Measurements from ENCODE around the gene MSN.

MSN gene

DNA sequence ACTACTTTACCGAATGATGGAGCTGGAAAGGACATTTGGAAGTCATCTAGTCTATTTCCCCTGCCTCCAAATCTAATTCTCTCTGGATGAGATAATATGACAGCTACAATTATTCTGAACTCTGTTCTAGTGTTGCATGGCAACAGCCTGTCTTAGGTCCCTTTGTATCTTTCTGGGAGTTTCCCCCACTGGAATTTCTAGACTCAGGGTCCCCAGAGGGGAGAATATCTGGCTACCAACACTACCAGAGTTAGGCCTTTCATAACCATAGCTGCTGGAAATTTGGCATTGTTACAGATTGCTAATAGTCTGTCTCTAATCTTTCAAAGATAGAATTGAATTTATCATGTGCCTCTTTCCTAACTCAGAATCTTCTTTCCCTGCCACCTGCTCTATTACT is 4.5 kb downstream of the MSN start:
- H3K4me3 ChIP-seq (ENCODE audit: low read length): no peak overlapping the region
- H3K9me3 ChIP-seq (replicated peaks; ENCODE audit: insufficient read depth, low read length): no peaks in the 10 kb centered on the region
- H3K9me2 ChIP-seq (replicated peaks; ENCODE audit: insufficient read depth, low read length): no peaks in the 10 kb centered on the region
- peaks cover 8% of the 10 kb centered on the region; the same call in 1 of the 2 replicates for H4K20me1 ChIP-seq (ENCODE audit: insufficient read depth, low read length)
- H3F3A ChIP-seq (ENCODE audit: insufficient read depth, low read length): peaks cover 10% of the 10 kb centered on the region; the same call in 1 of the 2 replicates
- peak overlapping the region; percentile 43; the same call in 1 of the 2 replicates for H3K4me2 ChIP-seq (ENCODE audit: low read depth, low read length)
- peaks cover 93% of the 10 kb centered on the region for H3K79me2 ChIP-seq (ENCODE audit: low read length)
- no peaks in the 10 kb centered on the region; the same call in 1 of the 2 replicates for H3K36me3 ChIP-seq (replicated peaks; ENCODE audit: insufficient read depth, low read length)
- H3K9ac ChIP-seq (ENCODE audit: low read length): no peak overlapping the region
- no peak for TF ChIP-seq EZH2 (optimal IDR thresholded peaks at IDR 0.05; ENCODE audit: low read depth, low read length)
- TF ChIP-seq, protein P1, sequence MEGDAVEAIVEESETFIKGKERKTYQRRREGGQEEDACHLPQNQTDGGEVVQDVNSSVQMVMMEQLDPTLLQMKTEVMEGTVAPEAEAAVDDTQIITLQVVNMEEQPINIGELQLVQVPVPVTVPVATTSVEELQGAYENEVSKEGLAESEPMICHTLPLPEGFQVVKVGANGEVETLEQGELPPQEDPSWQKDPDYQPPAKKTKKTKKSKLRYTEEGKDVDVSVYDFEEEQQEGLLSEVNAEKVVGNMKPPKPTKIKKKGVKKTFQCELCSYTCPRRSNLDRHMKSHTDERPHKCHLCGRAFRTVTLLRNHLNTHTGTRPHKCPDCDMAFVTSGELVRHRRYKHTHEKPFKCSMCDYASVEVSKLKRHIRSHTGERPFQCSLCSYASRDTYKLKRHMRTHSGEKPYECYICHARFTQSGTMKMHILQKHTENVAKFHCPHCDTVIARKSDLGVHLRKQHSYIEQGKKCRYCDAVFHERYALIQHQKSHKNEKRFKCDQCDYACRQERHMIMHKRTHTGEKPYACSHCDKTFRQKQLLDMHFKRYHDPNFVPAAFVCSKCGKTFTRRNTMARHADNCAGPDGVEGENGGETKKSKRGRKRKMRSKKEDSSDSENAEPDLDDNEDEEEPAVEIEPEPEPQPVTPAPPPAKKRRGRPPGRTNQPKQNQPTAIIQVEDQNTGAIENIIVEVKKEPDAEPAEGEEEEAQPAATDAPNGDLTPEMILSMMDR (IDR thresholded peaks at IDR 0.05; ENCODE audit: low read length): no peak
- no peak for TF ChIP-seq EZH2phosphoT487 (IDR thresholded peaks at IDR 0.05; ENCODE audit: low read length)
- no peak for DNase-seq
- no peak overlapping the region for H2AFZ ChIP-seq (ENCODE audit: low read length)
- no peaks in the 10 kb centered on the region for H3K27me3 ChIP-seq (replicated peaks; ENCODE audit: insufficient read depth, low read length)
- H3K4me1 ChIP-seq (ENCODE audit: low read length): peaks cover 47% of the 10 kb centered on the region
- H3K27ac ChIP-seq (ENCODE audit: low read length): no peak overlapping the region

DNA sequence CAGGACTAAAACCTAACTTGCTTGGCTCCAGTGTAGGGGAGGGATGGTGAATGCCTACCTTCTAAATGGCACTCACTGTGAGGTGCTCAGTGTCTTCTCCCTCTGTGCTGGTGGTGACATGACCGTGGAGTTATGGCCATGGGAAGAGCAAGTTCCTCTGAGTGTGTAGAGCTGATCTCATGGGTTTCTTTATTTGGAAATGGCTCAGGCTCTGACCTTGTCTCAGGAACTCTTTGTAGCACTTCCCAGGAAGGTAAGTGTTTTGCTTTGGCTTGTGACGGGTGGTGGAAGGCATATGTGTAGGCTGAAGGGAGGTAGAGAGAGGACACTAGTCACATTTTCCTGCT is 6.4 kb downstream of the MSN start:
- peak overlapping the region; percentile 43 for H3K4me2 ChIP-seq (ENCODE audit: low read depth, low read length)
- H3K9ac ChIP-seq (ENCODE audit: low read length): no peak overlapping the region
- H3F3A ChIP-seq (ENCODE audit: insufficient read depth, low read length): peaks cover 6% of the 10 kb centered on the region
- H3K4me1 ChIP-seq (ENCODE audit: low read length): peaks cover 49% of the 10 kb centered on the region
- peak overlapping the region; percentile 36; the same call in 1 of the 2 replicates for H3K27ac ChIP-seq (ENCODE audit: low read length)
- DNase-seq: no peak
- peaks cover 17% of the 10 kb centered on the region; the same call in 1 of the 2 replicates for H4K20me1 ChIP-seq (ENCODE audit: insufficient read depth, low read length)
- TF ChIP-seq, protein P1 (IDR thresholded peaks at IDR 0.05; ENCODE audit: low read length): no peak
- no peak for TF ChIP-seq EZH2phosphoT487 (IDR thresholded peaks at IDR 0.05; ENCODE audit: low read length)
- no peak for TF ChIP-seq EZH2 (optimal IDR thresholded peaks at IDR 0.05; ENCODE audit: low read depth, low read length)
- H3K27me3 ChIP-seq (replicated peaks; ENCODE audit: insufficient read depth, low read length): no peaks in the 10 kb centered on the region
- no peaks in the 10 kb centered on the region for H3K9me2 ChIP-seq (replicated peaks; ENCODE audit: insufficient read depth, low read length)
- H3K9me3 ChIP-seq (replicated peaks; ENCODE audit: insufficient read depth, low read length): no peaks in the 10 kb centered on the region
- no peak overlapping the region for H2AFZ ChIP-seq (ENCODE audit: low read length)
- H3K36me3 ChIP-seq (replicated peaks; ENCODE audit: insufficient read depth, low read length): no peaks in the 10 kb centered on the region; the same call in 1 of the 2 replicates
- H3K79me2 ChIP-seq (ENCODE audit: low read length): peaks cover 99% of the 10 kb centered on the region
- H3K4me3 ChIP-seq (ENCODE audit: low read length): peak overlapping the region; percentile 25; the same call in 1 of the 2 replicates

DNA sequence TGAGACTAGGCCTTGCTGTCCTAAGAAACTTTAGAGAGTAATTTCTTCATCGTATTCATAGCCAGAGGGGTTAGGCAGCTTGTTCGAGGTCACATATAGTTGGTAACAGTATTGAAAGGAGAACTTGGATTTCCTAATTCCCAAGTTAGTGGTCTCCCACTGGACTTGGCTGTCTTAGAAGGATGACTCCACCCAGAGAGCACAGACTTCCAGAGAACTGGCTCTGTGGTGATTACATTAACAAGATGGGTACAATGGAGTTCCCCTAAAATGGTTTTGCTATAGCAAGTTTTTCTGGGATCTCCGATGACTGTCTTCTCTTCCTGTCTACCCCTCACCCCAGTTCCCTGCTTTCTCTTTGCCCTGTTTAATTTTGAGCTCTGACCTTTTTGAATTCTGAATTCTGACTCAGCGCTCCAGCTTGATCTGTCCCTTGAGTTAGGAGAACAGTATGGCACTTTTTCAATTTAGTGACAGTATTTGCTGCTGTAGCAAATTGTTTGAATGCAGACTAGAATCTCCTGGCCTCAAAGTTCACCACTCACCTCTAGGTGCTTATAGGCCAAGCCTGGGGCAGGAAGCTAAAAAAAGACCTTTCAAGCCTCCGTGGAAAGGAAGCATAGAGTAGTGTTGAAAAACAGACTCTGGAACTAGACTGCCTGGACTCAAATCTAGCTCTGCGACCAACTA is 6.9 kb downstream of the MSN start:
- Histone ChIP-seq H3K27me3 (replicated peaks; ENCODE audit: insufficient read depth, low read length) (no peaks in the 10 kb centered on the region), H3K9me2 (replicated peaks; ENCODE audit: insufficient read depth, low read length) (no peaks in the 10 kb centered on the region), H3K4me2 (ENCODE audit: low read depth, low read length) (peak overlapping the region; percentile 43), H3K36me3 (replicated peaks; ENCODE audit: insufficient read depth, low read length) (no peaks in the 10 kb centered on the region; the same call in 1 of the 2 replicates), H4K20me1 (ENCODE audit: insufficient read depth, low read length) (peaks cover 17% of the 10 kb centered on the region; the same call in 1 of the 2 replicates), H2AFZ (ENCODE audit: low read length) (no peak overlapping the region), H3F3A (ENCODE audit: insufficient read depth, low read length) (peaks cover 6% of the 10 kb centered on the region), H3K27ac (ENCODE audit: low read length) (peak overlapping the region; percentile 36; the same call in 1 of the 2 replicates), H3K79me2 (ENCODE audit: low read length) (peaks cover 99% of the 10 kb centered on the region), H3K4me3 (ENCODE audit: low read length) (peak overlapping the region; percentile 25; the same call in 1 of the 2 replicates), H3K9ac (ENCODE audit: low read length) (no peak overlapping the region), H3K4me1 (ENCODE audit: low read length) (peaks cover 54% of the 10 kb centered on the region), H3K9me3 (replicated peaks; ENCODE audit: insufficient read depth, low read length) (no peaks in the 10 kb centered on the region)
- TF ChIP-seq EZH2phosphoT487 (IDR thresholded peaks at IDR 0.05; ENCODE audit: low read length): no peak
- TF ChIP-seq, protein P1 (IDR thresholded peaks at IDR 0.05; ENCODE audit: low read length): no peak
- no peak for TF ChIP-seq EZH2 (optimal IDR thresholded peaks at IDR 0.05; ENCODE audit: low read depth, low read length)
- DNase-seq: peak; percentile 56

All from MM.1S (cell line).